GM18507 (cell line): Measurements from ENCODE around the gene MATR3.
A peak's percentile ranks its signal among the peaks of the same experiment; 100 is the strongest.
"Not testable (repeated sequence)": the region's sequence is repeated elsewhere in the genome, so short reads cannot be mapped to it uniquely, and the experiment has no call there.

ENCODE experiments used
- DNase-seq: peaks from one replicate; pipeline ENCODE4 v3.0.0; 2011; ENCODE audit warnings: low read depth; ENCODE audit not compliant: insufficient read length; ENCODE audit errors: extremely low spot score
- FAIRE-seq: peaks from 2 replicates; lab custom pipeline; 2011; peaks lifted over from hg19 to GRCh38; lab: Jason Lieb, UNC

Gene MATR3

GRCh38 chr5:139293507-139294373 is at the start of gene MATR3:
Gene MATR3, plus strand, starts transcription at chr5:139293740. Its CDS starts 13,676 bp downstream, at chr5:139307416.
- DNase-seq (peak; percentile 91), FAIRE-seq (peak; percentile 85)

GRCh38 chr5:139245637-139246339 is 47.8 kb upstream of the MATR3 start:
- no peak for FAIRE-seq
- no peak for DNase-seq

- no peak for FAIRE-seq
- no peak for DNase-seq
Measured at GRCh38 chr5:139246394-139246793, 47.1 kb upstream of the MATR3 start.

- FAIRE-seq: no peak
- DNase-seq: no peak
Measured at GRCh38 chr5:139248826-139249453, 44.6 kb upstream of the MATR3 start.

GRCh38 chr5:139251281-139251687 is 42.3 kb upstream of the MATR3 start:
- no peak for DNase-seq
- peak; percentile 86 for FAIRE-seq

- DNase-seq (no peak), FAIRE-seq (peak; percentile 77)
Measured at GRCh38 chr5:139251695-139252288, 41.7 kb upstream of the MATR3 start.

GRCh38 chr5:139253115-139253514 is 40.4 kb upstream of the MATR3 start:
- FAIRE-seq (no peak), DNase-seq (no peak)

GRCh38 chr5:139256820-139257219 is 36.7 kb upstream of the MATR3 start:
- no peak for FAIRE-seq
- no peak for DNase-seq

GRCh38 chr5:139262059-139262741 is 31.3 kb upstream of the MATR3 start:
- no peak for FAIRE-seq
- no peak for DNase-seq

- FAIRE-seq (peak; percentile 85), DNase-seq (no peak)
Measured at GRCh38 chr5:139262742-139263445, 30.6 kb upstream of the MATR3 start.

GRCh38 chr5:139263536-139263935 is 30.0 kb upstream of the MATR3 start:
- no peak for FAIRE-seq
- no peak for DNase-seq

- no peak for DNase-seq
- FAIRE-seq: no peak
Measured at GRCh38 chr5:139263946-139264345, 29.6 kb upstream of the MATR3 start.

GRCh38 chr5:139265001-139265400 is 28.5 kb upstream of the MATR3 start:
- FAIRE-seq: no peak

GRCh38 chr5:139266236-139266635 is 27.3 kb upstream of the MATR3 start:
- FAIRE-seq (no peak), DNase-seq (no peak)

More at GRCh38 chr5:139265001-139265400, 28.5 kb upstream of the MATR3 start:
- no peak for DNase-seq

GRCh38 chr5:139267481-139267880 is 26.1 kb upstream of the MATR3 start:
- no peak for DNase-seq
- FAIRE-seq: no peak

GRCh38 chr5:139268364-139269202 is 25.0 kb upstream of the MATR3 start:
- FAIRE-seq: peak; percentile 64
- DNase-seq: no peak

- not testable (repeated sequence) for DNase-seq, FAIRE-seq
Measured at GRCh38 chr5:139270718-139271117, 22.8 kb upstream of the MATR3 start.
